Retinal pigment epithelial cell (primary cell): ENCODE data around the gene GNMT.
"Not testable (repeated sequence)": the region's sequence is repeated elsewhere in the genome, so short reads cannot be mapped to it uniquely, and the experiment has no call there.

Experiments used
- DNase-seq: peaks from one replicate; pipeline ENCODE4 v3.0.0-alpha.2; 2010; ENCODE audit warnings: low read depth
- H3K4me3 ChIP-seq: 2 replicates; pipeline ENCODE4 v1.5.1; 2011; ENCODE audit warnings: mild to moderate bottlenecking, low read length, control low read depth, moderate library complexity
- TF ChIP-seq, protein P1 (sequence below): conservative IDR thresholded peaks from 2 replicates; pipeline ENCODE4 v1.5.1; 2011; ENCODE audit warnings: low read depth, low read length, control low read depth, inconsistent platforms

Gene GNMT

DNA sequence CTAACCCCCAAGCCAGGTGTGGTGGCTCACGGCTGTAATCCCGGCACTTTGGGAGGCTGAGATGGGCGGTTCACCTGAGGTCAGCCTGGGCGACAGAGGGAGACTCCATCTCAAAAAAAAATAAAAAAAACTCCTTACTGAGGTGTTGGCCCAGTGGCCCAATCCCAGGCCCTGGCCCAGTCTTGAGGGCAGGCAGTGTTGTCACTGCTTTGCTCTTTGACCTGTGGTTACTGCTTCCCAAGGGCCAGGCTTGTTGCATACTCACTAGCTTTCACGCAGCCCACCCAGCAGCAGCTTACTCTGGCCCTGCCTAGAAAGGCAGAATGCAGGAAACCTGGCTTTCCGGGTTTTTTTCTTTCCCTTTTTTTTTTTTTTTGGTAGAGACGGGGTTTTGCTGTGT, 18.1 kb upstream of the GNMT start:
- H3K4me3 ChIP-seq, result no peak overlapping the region
- TF ChIP-seq, protein P1, sequence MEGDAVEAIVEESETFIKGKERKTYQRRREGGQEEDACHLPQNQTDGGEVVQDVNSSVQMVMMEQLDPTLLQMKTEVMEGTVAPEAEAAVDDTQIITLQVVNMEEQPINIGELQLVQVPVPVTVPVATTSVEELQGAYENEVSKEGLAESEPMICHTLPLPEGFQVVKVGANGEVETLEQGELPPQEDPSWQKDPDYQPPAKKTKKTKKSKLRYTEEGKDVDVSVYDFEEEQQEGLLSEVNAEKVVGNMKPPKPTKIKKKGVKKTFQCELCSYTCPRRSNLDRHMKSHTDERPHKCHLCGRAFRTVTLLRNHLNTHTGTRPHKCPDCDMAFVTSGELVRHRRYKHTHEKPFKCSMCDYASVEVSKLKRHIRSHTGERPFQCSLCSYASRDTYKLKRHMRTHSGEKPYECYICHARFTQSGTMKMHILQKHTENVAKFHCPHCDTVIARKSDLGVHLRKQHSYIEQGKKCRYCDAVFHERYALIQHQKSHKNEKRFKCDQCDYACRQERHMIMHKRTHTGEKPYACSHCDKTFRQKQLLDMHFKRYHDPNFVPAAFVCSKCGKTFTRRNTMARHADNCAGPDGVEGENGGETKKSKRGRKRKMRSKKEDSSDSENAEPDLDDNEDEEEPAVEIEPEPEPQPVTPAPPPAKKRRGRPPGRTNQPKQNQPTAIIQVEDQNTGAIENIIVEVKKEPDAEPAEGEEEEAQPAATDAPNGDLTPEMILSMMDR, result no peak
- no peak for DNase-seq

GRCh38 chr6:42947950-42948349, 12.6 kb upstream of the GNMT start:
- H3K4me3 ChIP-seq, result no peak overlapping the region
- TF ChIP-seq, protein P1, result no peak
- DNase-seq, result no peak

- TF ChIP-seq, protein P1, result no peak
- DNase-seq, result no peak
- no peak overlapping the region for H3K4me3 ChIP-seq
These were observed 8.2 kb upstream of the GNMT start for GRCh38 chr6:42952389-42952788.

GRCh38 chr6:42954405-42954804, 6.1 kb upstream of the GNMT start:
- DNase-seq, H3K4me3 ChIP-seq: not testable (repeated sequence)

GRCh38 chr6:42958125-42958524, 2.4 kb upstream of the GNMT start:
- TF ChIP-seq, protein P1, result no peak
- no peak for DNase-seq
- H3K4me3 ChIP-seq, result no peak overlapping the region

DNA sequence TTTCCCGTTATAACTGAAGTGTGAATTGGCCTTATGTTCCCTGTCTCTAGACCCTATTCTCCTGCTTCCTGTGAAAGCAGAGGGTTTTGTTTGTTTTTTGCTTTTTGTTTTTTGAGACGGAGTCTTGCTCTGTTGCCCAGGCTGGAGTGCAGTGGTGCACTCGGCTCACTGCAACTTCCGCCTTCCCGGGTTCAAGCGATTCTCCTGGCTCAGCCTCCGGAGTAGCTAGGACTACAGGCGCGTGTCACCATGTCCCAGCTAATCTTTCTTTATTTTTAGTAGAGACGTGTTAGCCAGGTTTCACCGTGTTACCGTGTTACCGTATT, 674 bp upstream of the GNMT start:
- H3K4me3 ChIP-seq, result peak overlapping the region; percentile 54
- DNase-seq, result no peak
- TF ChIP-seq, protein P1, result no peak

DNA sequence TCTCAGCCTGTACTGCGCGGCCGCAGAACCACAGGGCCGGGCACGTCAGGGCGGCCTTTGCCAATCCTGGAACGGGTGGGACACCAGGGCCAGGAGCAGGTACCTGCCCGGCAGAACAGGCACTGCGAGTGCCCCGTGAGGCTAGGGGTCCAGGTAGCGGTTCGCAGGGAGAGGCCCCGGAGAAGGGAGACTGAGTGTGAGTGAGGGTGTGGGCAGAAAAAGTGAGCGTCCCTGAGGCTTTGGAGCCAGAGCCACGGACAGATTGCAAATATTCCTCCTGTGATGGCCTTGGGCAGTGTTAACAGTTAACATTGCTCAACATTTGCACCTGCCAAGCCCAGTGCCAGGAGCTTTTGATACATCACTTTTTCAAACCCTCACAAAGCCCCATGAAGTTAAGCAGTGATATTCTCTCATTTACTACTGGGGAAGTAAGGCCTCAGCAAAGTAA, 491 bp downstream of the GNMT start:
- no peak for DNase-seq
- peak overlapping the region; percentile 54 for H3K4me3 ChIP-seq
- TF ChIP-seq, protein P1, result no peak

- TF ChIP-seq, protein P1, result no peak
- no peak for DNase-seq
- no peak overlapping the region for H3K4me3 ChIP-seq
These were observed 1.5 kb downstream of the GNMT start for GRCh38 chr6:42962096-42962495.
